B cell (primary cell): ENCODE results near the gene EFNA1. TPM values are rescaled to one million over a fixed set of nuclear protein-coding genes. Genes with fewer than 3 reads are reported as not detected.
"Not testable (repeated sequence)": the region's sequence is repeated elsewhere in the genome, so short reads cannot be mapped to it uniquely, and the experiment has no call there.

ENCODE experiments used
- ATAC-seq: fragments of 200-7000 bp; cut with Tn5 transposase; one replicate; pipeline ENCODE4 v1.10.0; 2021; ENCODE audit warnings: low read depth, mild to moderate bottlenecking, moderate number of reproducible peaks, moderate library complexity
- CTCF ChIA-PET: fragments of 350-600 bp; sonication (Branson Sonifier 250); formaldehyde crosslinking; loops from one replicate; lab custom pipeline; 2021; ENCODE audit warnings: antibody characterized with exemption, inconsistent platforms; lab: Charles Lee
- POLR2A ChIA-PET: fragments of 350-600 bp; sonication (Branson Sonifier 250); formaldehyde crosslinking; loops from one replicate; lab custom pipeline; 2021; ENCODE audit warnings: antibody characterized with exemption; lab: Charles Lee
- DNase-seq: peaks from one replicate; pipeline ENCODE4 v3.0.0; 2013
- H2AFZ ChIP-seq: 2 replicates; pipeline ENCODE4 v1.6.1; 2012; ENCODE audit warnings: mild to moderate bottlenecking, low read depth, low read length; ENCODE audit not compliant: insufficient read depth, poor library complexity, severe bottlenecking
- H3K27ac ChIP-seq, 2 donors: 1 replicate in 1 of 2; 2 replicates in 1 of 2; pipeline ENCODE4 v1.5.1; 2012 to 2013; ENCODE audit warnings: low read length in 2 of 2, mild to moderate bottlenecking in 2 of 2, moderate library complexity in 1 of 2
- H3K27me3 ChIP-seq, 4 experiments: fragments of 200-600 bp in 1 of 4; sonication (generic) in 1 of 4; replicated peaks in 1 of 4; 1 replicate in 2 of 4; 2 replicates in 2 of 4; pipeline versions ENCODE4 v1.6.1 to v1.7.0; 2013 to 2016; ENCODE audit warnings: low read length in 3 of 4, mild to moderate bottlenecking in 2 of 4, mixed read lengths in 1 of 4, moderate library complexity in 1 of 4; ENCODE audit not compliant: insufficient read depth in 4 of 4, control insufficient read depth in 3 of 4; ENCODE audit errors: control extremely low read depth in 1 of 4
- H3K36me3 ChIP-seq, 2 experiments: replicated peaks in 1 of 2; 1 replicate in 1 of 2; 2 replicates in 1 of 2; pipeline versions ENCODE4 v1.6.1 to v1.7.1; 2013; ENCODE audit warnings: low read length in 1 of 2; ENCODE audit not compliant: insufficient read depth in 2 of 2, control insufficient read depth in 1 of 2; ENCODE audit errors: control extremely low read depth in 1 of 2, extremely low read depth in 1 of 2
- H3K4me1 ChIP-seq, 2 donors: fragments of 200-600 bp in 1 of 2; sonication (generic) in 1 of 2; 1 replicate in 1 of 2; 2 replicates in 1 of 2; pipeline versions ENCODE4 v1.5.1 to v1.6.1; 2013 to 2017; ENCODE audit warnings: low read length in 2 of 2; ENCODE audit not compliant: control insufficient read depth in 2 of 2, insufficient read depth in 2 of 2
- H3K4me2 ChIP-seq: replicated peaks from 2 replicates; pipeline ENCODE3; 2012; ENCODE audit warnings: mild to moderate bottlenecking, low read depth, low read length; ENCODE audit not compliant: poor library complexity, severe bottlenecking
- H3K4me3 ChIP-seq, 5 experiments: fragments of 200-600 bp in 1 of 5; sonication (generic) in 1 of 5; 1 replicate in 3 of 5; 2 replicates in 2 of 5; pipeline versions ENCODE4 v1.5.1 to v1.7.0; 2011 to 2016; ENCODE audit warnings: low read length in 4 of 5, mild to moderate bottlenecking in 4 of 5, low read depth in 2 of 5, control low read depth in 1 of 5, moderate library complexity in 1 of 5; ENCODE audit not compliant: insufficient read depth in 1 of 5; ENCODE audit errors: control extremely low read depth in 1 of 5, extremely low read depth in 1 of 5
- H3K79me2 ChIP-seq: fragments of 200-600 bp; sonication (generic); one replicate; pipeline ENCODE4 v1.6.0; 2016; ENCODE audit warnings: low read length; ENCODE audit not compliant: control insufficient read depth, insufficient read depth
- H3K9ac ChIP-seq: fragments of 200-600 bp; sonication (generic); 2 replicates; pipeline ENCODE4 v1.6.1; 2017; ENCODE audit warnings: mild to moderate bottlenecking, low read length, moderate library complexity
- H3K9me3 ChIP-seq, 3 donors: one replicate each; pipeline versions ENCODE4 v1.6.1 to v1.7.1; 2013; ENCODE audit warnings: low read length in 2 of 3; ENCODE audit not compliant: control insufficient read depth in 2 of 3, insufficient read depth in 1 of 3; ENCODE audit errors: control extremely low read depth in 1 of 3
- H4K20me1 ChIP-seq: 2 replicates; pipeline ENCODE4 v1.6.0; 2012; ENCODE audit warnings: mild to moderate bottlenecking, low read length; ENCODE audit not compliant: insufficient read depth, control insufficient read depth, poor library complexity, severe bottlenecking
- H3K27ac Mint-ChIP-seq: one replicate; pipeline ENCODE4 v1.8.0; 2021; ENCODE audit warnings: mixed read lengths
- H3K27me3 Mint-ChIP-seq: one replicate; pipeline ENCODE4 v1.8.0; 2021; ENCODE audit warnings: mixed read lengths
- H3K4me1 Mint-ChIP-seq: one replicate; pipeline ENCODE4 v1.8.0; 2021; ENCODE audit warnings: mixed read lengths
- H3K4me3 Mint-ChIP-seq: one replicate; pipeline ENCODE4 v1.8.0; 2021; ENCODE audit warnings: mixed read lengths
- H3K9me3 Mint-ChIP-seq: one replicate; pipeline ENCODE4 v1.8.0; 2022; ENCODE audit warnings: mixed read lengths; ENCODE audit not compliant: insufficient read depth
- EZH2 ChIP-seq: IDR thresholded peaks from 2 replicates; pipeline ENCODE4 v1.6.1; 2012; ENCODE audit warnings: borderline replicate concordance, low read depth, mild to moderate bottlenecking, moderate library complexity, low read length; ENCODE audit not compliant: insufficient read depth, poor library complexity, severe bottlenecking
- WGBS: methylation state at CpG from one replicate; pipeline ENCODE4 v1.1.5; 2013; ENCODE audit warnings: missing lambda C conversion rate; ENCODE audit not compliant: insufficient coverage; 5-methylcytosine and 5-hydroxymethylcytosine counted together
- intact Hi-C: fragments of 100-400 bp; cut with micrococcal nuclease; formaldehyde crosslinking; loops from one replicate; pipeline ENCODE4 v1.10.0; 2022
- polyA plus RNA-seq: library from polyadenylated mRNA; depleted of rRNA; stranded (reverse); fragments of >200 nt; gene quantifications from 2 replicates; pipeline ENCODE4 v1.2.3, GENCODE V29; 2012
- total RNA-seq, 2 donors: library from RNA; stranded (reverse); fragments of 120-200 nt in 1 of 2; gene quantifications; 1 replicate in 1 of 2; 2 replicates in 1 of 2; pipeline versions ENCODE4 v1.2.3 to v1.2.4, GENCODE V29; 2013 to 2022
- TF ChIP-seq, protein P1 (sequence below): fragments of 200-600 bp; IDR thresholded peaks from one replicate; pipeline ENCODE4 v1.8.0; 2022; ENCODE audit warnings: antibody characterized with exemption, mild to moderate bottlenecking

The EFNA1 gene
- total and polyA plus RNA-seq, 2 donors (not counting 1 experiment from before 2014, with no cell fraction given) = 0.28 TPM; not detected in 1

DNA sequence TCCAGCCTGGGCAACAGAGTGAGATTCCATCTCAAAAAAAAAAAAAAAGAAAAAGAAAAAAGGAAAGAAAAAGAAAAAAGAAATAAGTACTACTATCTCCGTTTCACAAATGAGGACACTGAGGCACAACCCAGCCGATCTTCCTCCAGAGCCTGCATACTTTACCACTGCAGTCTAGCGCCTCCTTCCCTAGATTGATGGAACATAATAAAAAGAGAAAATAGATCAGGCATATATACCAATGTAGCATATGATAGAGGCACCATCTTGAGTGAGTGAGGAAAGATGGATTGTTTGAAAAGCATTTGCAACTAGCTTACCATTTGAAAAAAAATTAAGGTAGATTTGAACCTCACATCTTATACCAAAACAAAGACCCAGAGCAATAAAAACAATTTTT, 17.8 kb downstream of the EFNA1 start:
- no CpG with 5 or more reads among the region's 3 CpGs for WGBS
- TF ChIP-seq EZH2 = no peak
- TF ChIP-seq, protein P1, sequence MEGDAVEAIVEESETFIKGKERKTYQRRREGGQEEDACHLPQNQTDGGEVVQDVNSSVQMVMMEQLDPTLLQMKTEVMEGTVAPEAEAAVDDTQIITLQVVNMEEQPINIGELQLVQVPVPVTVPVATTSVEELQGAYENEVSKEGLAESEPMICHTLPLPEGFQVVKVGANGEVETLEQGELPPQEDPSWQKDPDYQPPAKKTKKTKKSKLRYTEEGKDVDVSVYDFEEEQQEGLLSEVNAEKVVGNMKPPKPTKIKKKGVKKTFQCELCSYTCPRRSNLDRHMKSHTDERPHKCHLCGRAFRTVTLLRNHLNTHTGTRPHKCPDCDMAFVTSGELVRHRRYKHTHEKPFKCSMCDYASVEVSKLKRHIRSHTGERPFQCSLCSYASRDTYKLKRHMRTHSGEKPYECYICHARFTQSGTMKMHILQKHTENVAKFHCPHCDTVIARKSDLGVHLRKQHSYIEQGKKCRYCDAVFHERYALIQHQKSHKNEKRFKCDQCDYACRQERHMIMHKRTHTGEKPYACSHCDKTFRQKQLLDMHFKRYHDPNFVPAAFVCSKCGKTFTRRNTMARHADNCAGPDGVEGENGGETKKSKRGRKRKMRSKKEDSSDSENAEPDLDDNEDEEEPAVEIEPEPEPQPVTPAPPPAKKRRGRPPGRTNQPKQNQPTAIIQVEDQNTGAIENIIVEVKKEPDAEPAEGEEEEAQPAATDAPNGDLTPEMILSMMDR = no peak
- Histone ChIP-seq H3K4me1 (peaks cover 13 to 17% of the 10 kb centered on the region in 2 donors), H3K27me3 (no peaks in the 10 kb centered on the region), H3K9ac (no peak overlapping the region), H3K9me3 (no peaks in the 10 kb centered on the region), H3K27ac (no peak overlapping the region), H3K36me3 (no peaks in the 10 kb centered on the region), H3K4me3 (no peak overlapping the region), H2AFZ (no peak overlapping the region), H4K20me1 (no peaks in the 10 kb centered on the region), H3K4me2 (no peak overlapping the region), H3K79me2 (no peaks in the 10 kb centered on the region)
- CTCF ChIA-PET = interaction anchor here (1.3 to 5.7 kb wide), 3 partner anchors 10 to 54 kb away, joined by 4 to 19 read pairs (median 9); partner anchors contain the start of gene SLC50A1
- intact Hi-C loops = no loop called here
- DNase-seq (no peak), ATAC-seq (no peak)
- POLR2A ChIA-PET = no interaction called here
- no peaks in the 10 kb centered on the region for H3K9me3 Mint-ChIP-seq
- H3K27me3 Mint-ChIP-seq = no peaks in the 10 kb centered on the region
- peaks cover 20% of the 10 kb centered on the region for H3K4me1 Mint-ChIP-seq
- H3K4me3 Mint-ChIP-seq = no peak overlapping the region
- H3K27ac Mint-ChIP-seq = no peak overlapping the region

- H3K9ac ChIP-seq, DNase-seq, ATAC-seq, H3K4me1 ChIP-seq, H3K4me3 ChIP-seq, H3K4me2 ChIP-seq, H3K79me2 ChIP-seq, POLR2A ChIA-PET, H4K20me1 ChIP-seq, H3K27me3 ChIP-seq, H3K4me3 Mint-ChIP-seq, H3K4me1 Mint-ChIP-seq, intact Hi-C loops, H2AFZ ChIP-seq, H3K27me3 Mint-ChIP-seq, H3K27ac Mint-ChIP-seq, H3K36me3 ChIP-seq, H3K9me3 ChIP-seq, H3K9me3 Mint-ChIP-seq, H3K27ac ChIP-seq: not testable (repeated sequence)
- WGBS = 100% methylated on average over 1 of the region's 3 CpGs
- CTCF ChIA-PET = interaction anchor here (1.0 to 2.1 kb wide), 3 partner anchors 11 to 65 kb away, joined by 4 to 9 read pairs (median 4); no protein-coding TSS in a partner anchor
Observed at GRCh38 chr1:155155996-155156643, 28.4 kb downstream of the EFNA1 start.
